Lower leg skin (tissue), 4 donors: ENCODE data around the gene HSD11B2. TPM values are rescaled to one million over a fixed set of nuclear protein-coding genes. Genes with fewer than 3 reads are reported as not detected.

ENCODE experiments used
- DNase-seq, 2 donors: peaks; one replicate each; pipeline ENCODE4 v3.0.0-alpha.2; 2019; ENCODE audit warnings: low spot score in 2 of 2
- H3K4me3 ChIP-seq: fragments of 200-600 bp; sonication (generic); 2 replicates; pipeline ENCODE4 v1.5.1; 2017; ENCODE audit warnings: mild to moderate bottlenecking, low read depth; ENCODE audit not compliant: poor library complexity, severe bottlenecking
- POLR2A ChIP-seq, 2 donors: fragments of 450-650 bp; IDR thresholded peaks; one replicate each; pipeline ENCODE4 v1.6.1; 2016 to 2017; ENCODE audit warnings: antibody characterized with exemption in 2 of 2, mild to moderate bottlenecking in 1 of 2, moderate library complexity in 1 of 2
- whole genome bisulfite sequencing, 2 donors: methylation state at CpG; one replicate each; pipeline ENCODE4 v1.1.5; 2018; 5-methylcytosine and 5-hydroxymethylcytosine counted together
- intact Hi-C: fragments of 100-400 bp; cut with DNase I; formaldehyde crosslinking; loops from one replicate; pipeline ENCODE4 v1.15.0; 2023; ENCODE audit warnings: low total_unique reads
- total RNA-seq, 4 donors: library from RNA; depleted of rRNA; stranded (reverse); fragments of >200 nt; gene quantifications; one replicate each; pipeline ENCODE4 v1.1.0, GENCODE V29; 2016
- TF ChIP-seq, protein P1 (sequence below), 3 donors: fragments of 450-650 bp; IDR thresholded peaks; one replicate each; pipeline ENCODE4 v1.5.1; 2016; ENCODE audit warnings: antibody characterized with exemption in 3 of 3, mild to moderate bottlenecking in 3 of 3, moderate library complexity in 2 of 3

The HSD11B2 gene
- total RNA-seq, 4 donors from 2014 or later, result 63.2 to 121 (median 80.8) TPM

DNA sequence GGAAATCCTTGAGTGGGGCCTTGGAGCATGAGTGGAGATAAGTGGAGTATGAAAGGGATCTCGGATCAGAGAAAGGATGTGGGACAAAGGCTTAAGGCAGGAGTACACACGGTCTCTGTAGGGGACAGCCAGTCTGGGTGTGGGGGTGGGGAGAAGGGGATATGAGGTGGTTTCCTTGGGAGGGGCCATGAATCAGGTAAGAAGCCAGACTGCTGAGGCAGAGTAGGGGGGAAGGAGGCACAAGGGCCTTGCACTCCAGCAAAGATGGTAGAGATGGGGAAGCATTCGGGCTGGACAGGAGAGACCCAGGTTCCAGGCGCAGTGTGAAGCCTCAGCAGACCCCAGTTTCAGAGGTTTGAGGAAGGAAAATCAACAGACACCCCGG, 1.6 kb downstream of the HSD11B2 start:
- no peak for DNase-seq
- intact Hi-C loops, result no loop called here
- no peak overlapping the region for H3K4me3 ChIP-seq
- no peak for TF ChIP-seq POLR2A (IDR thresholded peaks at IDR 0.05)
- TF ChIP-seq, protein P1, sequence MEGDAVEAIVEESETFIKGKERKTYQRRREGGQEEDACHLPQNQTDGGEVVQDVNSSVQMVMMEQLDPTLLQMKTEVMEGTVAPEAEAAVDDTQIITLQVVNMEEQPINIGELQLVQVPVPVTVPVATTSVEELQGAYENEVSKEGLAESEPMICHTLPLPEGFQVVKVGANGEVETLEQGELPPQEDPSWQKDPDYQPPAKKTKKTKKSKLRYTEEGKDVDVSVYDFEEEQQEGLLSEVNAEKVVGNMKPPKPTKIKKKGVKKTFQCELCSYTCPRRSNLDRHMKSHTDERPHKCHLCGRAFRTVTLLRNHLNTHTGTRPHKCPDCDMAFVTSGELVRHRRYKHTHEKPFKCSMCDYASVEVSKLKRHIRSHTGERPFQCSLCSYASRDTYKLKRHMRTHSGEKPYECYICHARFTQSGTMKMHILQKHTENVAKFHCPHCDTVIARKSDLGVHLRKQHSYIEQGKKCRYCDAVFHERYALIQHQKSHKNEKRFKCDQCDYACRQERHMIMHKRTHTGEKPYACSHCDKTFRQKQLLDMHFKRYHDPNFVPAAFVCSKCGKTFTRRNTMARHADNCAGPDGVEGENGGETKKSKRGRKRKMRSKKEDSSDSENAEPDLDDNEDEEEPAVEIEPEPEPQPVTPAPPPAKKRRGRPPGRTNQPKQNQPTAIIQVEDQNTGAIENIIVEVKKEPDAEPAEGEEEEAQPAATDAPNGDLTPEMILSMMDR (IDR thresholded peaks at IDR 0.05), result no peak
- 80 to 81% methylated on average over 5 of the region's 5 CpGs for WGBS, 2 donors

DNA sequence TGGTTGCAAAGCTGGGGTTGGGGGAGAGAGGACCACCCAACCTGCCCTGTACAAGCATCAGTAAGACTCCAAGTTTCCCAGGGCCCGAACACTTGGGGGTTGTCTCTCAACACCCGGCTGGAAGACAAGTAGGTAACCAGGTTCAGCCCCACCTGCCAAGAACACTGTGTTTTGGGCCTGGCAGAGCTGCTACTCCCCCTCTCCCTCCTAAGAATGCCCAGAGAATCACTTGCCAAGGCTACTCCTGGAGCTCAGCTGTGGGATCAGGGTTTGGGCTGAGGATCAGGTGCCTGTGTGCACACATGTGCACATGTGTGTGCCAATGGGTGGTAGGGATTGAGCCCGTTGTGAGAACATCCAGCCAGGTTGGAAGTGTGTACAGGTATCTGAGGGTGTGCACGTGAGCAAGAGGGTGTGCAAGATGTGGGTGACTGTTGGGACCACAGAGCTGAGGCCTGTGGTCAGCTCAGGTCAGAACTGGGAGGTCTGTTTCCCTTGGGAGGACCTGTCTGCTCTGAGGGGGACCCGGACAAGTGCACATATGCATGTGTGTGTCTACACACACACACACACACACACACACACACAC, 2.3 kb downstream of the HSD11B2 start:
- no peak for DNase-seq
- TF ChIP-seq, protein P1 (IDR thresholded peaks at IDR 0.05), result no peak
- TF ChIP-seq POLR2A (IDR thresholded peaks at IDR 0.05), result no peak
- no peak overlapping the region for H3K4me3 ChIP-seq
- WGBS, 2 donors, result 75 to 76% methylated on average over 4 to 5 of the region's 5 CpGs
- intact Hi-C loops, result no loop called here

DNA sequence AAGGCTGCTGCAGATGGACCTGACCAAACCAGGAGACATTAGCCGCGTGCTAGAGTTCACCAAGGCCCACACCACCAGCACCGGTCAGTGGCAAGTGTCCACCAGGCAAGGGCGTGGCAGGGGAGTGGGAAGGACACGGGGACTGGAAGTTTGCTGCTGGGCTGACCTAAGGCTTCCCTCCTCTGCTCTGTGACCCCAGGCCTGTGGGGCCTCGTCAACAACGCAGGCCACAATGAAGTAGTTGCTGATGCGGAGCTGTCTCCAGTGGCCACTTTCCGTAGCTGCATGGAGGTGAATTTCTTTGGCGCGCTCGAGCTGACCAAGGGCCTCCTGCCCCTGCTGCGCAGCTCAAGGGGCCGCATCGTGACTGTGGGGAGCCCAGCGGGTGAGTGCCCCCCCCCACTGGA, 4.8 kb downstream of the HSD11B2 start:
- TF ChIP-seq, protein P1 (IDR thresholded peaks at IDR 0.05), result no peak
- no peak for TF ChIP-seq POLR2A (IDR thresholded peaks at IDR 0.05)
- WGBS, 2 donors, result 92 to 95% methylated on average over 12 to 16 of the region's 16 CpGs
- H3K4me3 ChIP-seq, result no peak overlapping the region
- intact Hi-C loops, result no loop called here
- DNase-seq, result no peak

DNA sequence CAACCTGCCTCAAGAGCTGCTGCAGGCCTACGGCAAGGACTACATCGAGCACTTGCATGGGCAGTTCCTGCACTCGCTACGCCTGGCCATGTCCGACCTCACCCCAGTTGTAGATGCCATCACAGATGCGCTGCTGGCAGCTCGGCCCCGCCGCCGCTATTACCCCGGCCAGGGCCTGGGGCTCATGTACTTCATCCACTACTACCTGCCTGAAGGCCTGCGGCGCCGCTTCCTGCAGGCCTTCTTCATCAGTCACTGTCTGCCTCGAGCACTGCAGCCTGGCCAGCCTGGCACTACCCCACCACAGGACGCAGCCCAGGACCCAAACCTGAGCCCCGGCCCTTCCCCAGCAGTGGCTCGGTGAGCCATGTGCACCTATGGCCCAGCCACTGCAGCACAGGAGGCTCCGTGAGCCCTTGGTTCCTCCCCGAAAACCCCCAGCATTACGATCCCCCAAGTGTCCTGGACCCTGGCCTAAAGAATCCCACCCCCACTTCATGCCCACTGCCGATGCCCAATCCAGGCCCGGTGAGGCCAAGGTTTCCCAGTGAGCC, 5.8 kb downstream of the HSD11B2 start:
- no peak for DNase-seq
- intact Hi-C loops, result no loop called here
- WGBS, 2 donors, result 93 to 94% methylated on average over 23 of the region's 23 CpGs
- TF ChIP-seq, protein P1 (IDR thresholded peaks at IDR 0.05), result no peak
- no peak overlapping the region for H3K4me3 ChIP-seq

DNA sequence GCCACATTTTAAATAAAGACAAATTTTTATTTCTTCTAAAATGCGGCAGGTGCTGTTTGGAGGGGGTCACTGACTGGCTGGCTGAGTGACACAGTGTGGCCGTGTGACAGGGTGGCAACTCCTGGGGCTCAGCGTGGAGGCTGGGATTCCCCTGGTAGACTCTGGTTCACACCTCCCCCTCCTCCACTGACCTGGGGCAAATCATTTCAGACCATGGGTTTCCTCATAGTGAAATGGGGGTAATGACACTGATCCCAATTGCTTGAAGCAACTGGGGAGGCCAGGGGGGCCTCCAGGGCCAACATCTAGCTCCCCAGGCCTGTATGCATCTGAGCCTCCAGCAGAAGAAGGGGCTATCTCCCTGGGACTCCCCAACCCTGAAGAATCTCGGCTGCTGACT, 6.6 kb downstream of the HSD11B2 start:
- intact Hi-C loops, result no loop called here
- no peak for DNase-seq
- no peak overlapping the region for H3K4me3 ChIP-seq
- WGBS, 2 donors, result 87 to 91% methylated on average over 4 of the region's 4 CpGs
- TF ChIP-seq POLR2A (IDR thresholded peaks at IDR 0.05), result no peak
- TF ChIP-seq, protein P1 (IDR thresholded peaks at IDR 0.05), result no peak
